NCI-H146 treated with DMSO at 0.1 percent for 48 hours (cell line): ENCODE data around the gene STX2.
"Not testable (repeated sequence)": the region's sequence is repeated elsewhere in the genome, so short reads cannot be mapped to it uniquely, and the experiment has no call there.

Source experiments
- DNase-seq: peaks from one replicate; lab custom pipeline; 2025; ENCODE audit not compliant: unreplicated experiment; lab: John Stamatoyannopoulos, UW

The STX2 gene

GRCh38 chr12:130803702-130804101 is 35.3 kb downstream of the STX2 start:
- no peak for DNase-seq

- DNase-seq, result no peak
These were observed 38.7 kb downstream of the STX2 start for GRCh38 chr12:130800312-130800711.

GRCh38 chr12:130799051-130799450 is 40.0 kb downstream of the STX2 start:
- DNase-seq, result no peak

- no peak for DNase-seq
These were observed 41.9 kb downstream of the STX2 start for GRCh38 chr12:130796985-130797686.

DNA sequence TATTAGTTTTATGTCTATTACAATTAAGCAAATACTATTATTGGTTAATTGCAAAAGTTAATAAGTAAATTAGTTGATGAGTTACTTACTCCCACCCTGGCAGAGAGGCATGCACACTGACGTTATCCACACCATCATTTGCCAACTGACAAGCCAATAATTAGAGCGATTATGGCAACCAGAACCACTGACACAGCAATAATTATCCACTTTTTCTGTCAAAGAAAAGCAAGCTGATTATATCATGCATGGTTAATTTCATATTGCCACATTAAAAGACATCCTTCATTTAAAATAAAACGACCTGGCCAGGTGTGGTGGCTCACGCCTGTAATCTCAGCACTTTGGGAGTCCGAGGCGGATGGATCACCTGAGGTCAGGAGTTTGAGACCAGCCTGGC is 43.1 kb downstream of the STX2 start:
- peak; percentile 1 for DNase-seq

GRCh38 chr12:130793554-130793849 is 45.5 kb downstream of the STX2 start:
- DNase-seq, result no peak

DNA sequence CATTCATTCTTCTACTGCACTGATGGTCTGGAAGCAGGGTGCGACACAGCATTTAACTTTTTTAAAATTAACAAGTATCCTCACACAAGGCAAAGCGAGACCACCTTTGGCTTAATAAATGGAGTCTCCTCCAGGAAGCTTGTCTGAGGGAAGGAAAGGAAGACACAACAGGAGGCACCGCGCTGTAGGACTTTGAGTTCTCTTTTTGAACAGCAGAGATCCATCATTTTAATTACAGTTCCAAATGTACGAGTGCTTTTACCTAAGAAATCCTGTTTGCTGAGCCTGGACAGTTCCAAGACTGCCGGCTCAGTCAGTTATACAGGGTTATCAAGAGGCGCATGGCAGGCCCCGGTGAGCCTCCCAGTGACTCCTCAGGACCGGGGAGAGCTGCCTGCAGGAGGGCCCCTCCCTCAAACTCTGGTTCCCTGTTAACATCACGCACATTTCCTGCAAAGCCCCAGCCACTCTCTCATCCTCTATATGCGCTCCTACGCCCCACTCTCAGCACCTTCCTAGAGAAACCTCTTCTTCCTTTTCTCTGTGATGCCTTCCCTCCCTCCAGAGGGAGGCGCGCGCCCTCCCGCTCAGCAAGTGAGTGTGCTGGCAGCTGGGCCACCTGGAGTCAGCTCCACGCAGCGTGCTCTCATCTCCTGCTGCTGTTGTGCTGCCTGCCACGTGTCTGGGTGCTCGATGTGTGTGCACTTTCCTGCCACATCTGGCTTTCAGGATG is 46.1 kb downstream of the STX2 start:
- no peak for DNase-seq

- no peak for DNase-seq
These were observed 47.4 kb downstream of the STX2 start for GRCh38 chr12:130791629-130792028.

DNA sequence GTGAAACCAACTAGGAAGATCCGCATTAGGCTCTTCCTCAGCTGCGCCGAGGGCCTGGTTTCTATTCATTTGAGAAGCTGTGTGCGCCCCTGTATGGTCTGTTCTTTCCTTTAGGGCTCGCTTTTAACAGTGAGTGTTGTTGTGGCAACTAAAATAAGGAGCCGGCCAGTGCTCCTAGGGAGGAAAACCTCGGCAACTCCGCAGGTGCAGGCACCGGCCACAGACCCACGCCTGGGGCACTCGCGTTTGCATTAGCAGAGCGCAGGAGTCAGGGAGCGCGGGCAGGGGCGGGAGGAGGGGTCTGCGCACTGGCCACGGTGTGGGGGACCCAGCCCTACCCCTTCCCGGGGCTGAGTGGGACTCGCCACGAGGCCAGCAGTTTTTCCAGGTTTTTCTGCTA is 50.5 kb downstream of the STX2 start:
- no peak for DNase-seq

GRCh38 chr12:130787445-130788410 is 51.3 kb downstream of the STX2 start:
- no peak for DNase-seq

DNA sequence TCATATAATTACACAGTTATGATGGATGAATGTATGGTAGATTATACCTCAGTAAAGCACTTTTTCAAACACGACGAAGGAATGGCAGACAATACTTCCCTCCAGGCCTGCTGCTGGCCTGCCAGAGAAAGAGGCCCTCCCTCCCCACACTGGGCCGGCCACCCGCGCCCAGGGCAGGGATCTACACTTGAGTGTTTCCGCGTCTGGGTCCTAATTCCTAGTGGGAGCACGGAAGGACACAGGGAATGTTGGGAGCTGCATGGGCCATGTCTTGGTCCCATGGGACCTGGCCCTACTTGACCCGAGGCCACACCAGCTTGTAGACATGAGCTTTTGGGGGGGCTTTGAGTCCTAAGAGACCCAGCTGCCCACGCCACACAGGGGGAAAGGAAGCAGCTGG is 52.0 kb downstream of the STX2 start:
- no peak for DNase-seq

DNA sequence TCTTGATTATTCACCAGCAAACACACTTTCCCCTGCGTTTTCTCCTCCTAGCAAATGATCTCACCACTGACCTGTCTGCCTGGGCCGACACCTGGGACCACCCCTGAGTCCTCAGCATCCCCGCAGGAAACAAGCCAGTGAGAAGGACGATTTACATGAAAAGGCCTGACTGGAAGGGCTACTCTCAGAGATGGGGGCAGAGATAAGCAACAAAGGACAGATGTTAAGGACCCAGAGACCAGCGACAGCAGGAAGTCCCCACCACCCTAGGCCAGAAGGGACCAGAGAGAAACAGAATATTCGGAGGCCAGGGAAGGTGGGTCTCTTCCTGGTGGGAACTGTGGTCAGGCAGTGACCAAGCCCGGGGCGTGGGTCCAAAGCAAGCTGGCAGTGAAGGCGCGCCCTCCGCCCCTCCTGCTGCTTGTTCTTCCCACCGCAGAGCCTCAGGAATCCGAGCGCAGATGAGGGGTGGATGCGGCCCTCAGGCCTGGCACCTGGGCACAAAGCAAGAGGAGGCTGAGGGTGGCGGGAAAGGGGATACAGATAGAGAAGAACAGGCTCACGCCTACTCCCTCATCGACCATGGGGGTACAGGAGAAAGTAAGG is 55.8 kb downstream of the STX2 start:
- DNase-seq, result no peak

DNA sequence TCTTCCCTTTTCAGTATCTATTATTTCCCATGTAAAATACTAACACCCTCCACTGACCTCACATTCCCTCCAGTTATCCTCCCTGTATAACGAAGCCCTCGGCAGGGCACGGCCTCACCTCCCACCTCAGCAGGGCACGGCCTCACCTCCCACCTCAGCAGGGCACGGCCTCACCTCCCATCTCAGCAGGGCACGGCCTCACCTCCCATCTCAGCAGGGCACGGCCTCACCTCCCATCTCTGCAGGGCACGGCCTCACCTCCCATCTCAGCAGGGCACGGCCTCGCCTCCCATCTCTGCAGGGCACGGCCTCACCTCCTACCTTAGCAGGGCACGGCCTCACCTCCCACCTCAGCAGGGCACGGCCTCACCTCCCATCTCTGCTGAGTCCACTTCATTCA is 56.8 kb downstream of the STX2 start:
- DNase-seq, result not testable (repeated sequence)

GRCh38 chr12:130780880-130781575 is 58.0 kb downstream of the STX2 start:
- DNase-seq, result no peak

DNA sequence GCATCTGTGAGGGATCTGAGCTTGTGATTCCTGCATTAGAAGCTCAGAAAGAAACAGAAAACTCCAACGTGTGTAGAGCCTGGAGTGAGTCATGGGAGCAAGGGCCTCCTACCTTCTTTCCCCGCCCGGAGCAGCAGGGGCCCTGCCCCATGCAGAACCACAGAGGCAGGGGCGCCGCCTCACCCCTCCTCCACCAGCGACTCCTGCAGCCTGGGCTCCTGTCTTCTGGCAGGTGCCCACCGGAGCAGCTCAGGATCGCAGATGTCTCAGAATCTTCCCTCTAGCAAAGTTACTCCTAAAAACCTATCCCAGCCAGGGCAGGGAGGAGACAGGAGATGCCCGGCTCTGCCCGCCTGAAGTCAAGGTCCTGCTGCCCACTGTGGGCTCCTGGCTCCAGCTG is 58.7 kb downstream of the STX2 start:
- no peak for DNase-seq

- DNase-seq, result no peak
These were observed 60.3 kb downstream of the STX2 start for GRCh38 chr12:130778776-130779175.

DNA sequence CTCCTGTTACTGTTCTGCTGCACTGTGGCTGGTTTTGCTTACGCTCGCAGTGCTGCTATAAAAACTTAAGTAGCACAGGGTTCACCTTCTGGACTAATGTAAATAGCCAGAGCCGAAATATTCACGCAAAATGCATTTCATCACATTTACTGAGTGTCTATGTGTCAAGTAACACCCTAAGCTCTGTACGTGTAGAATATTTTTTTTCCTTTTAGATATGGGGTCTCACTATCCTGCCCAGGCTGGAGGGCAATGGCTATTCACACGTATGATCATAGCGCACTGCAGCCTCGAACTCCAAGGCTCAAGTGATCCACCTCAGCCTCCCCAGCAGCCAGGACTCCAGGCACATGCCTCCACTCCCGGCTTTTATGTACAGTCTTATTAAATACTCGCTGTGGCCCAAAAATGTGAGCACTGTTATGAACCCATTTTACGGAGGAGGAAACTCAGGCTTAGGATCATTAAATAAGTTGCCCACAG is 62.2 kb downstream of the STX2 start:
- no peak for DNase-seq

DNA sequence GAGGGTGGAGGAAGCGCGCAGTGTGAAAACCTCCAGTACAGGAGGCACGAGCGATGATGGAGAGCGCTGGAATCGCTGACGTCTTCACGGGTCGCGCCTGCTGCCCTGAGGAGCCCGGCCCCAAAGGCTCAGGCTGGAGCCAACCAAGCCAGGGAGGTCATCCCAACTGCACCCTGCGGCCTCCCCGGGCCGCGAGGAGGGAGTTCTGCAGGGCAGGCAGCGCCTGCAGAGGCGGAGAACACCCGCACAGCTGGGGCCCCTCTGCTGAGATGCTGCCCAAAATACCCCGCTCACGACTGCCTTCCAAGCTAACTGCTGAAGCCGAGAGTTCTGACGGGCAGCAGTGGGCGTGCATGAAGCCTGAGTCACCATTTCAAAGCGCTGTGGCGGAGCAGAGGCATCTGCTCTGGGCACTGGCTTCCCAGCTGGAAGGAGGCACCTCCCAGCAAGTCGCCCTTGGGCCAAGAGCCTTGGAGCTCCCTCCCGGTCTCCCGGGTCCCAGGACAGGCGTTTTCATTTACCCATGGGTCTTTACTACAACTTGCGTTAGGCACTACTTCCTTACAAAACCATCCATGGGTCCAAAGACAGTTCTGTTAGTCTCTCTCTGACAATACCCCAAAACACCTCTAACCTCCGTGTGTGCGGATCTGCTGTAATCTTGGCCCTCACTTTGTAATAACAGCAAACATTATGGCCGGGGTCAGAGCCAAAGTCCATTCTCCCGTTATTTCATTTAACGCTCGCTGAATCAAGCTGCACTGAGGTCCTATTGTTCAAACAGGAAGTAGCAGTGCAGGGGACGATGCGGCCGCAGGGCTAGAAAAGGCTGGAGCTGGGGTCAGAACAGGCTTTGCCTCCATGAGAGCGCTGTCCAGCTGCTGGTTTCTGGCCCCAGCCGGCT is 62.8 kb downstream of the STX2 start:
- peak; percentile 26 for DNase-seq

GRCh38 chr12:130770413-130771028 is 68.5 kb downstream of the STX2 start:
- DNase-seq, result no peak
